Heart left ventricle (tissue), 13 donors: ENCODE measurements around the gene LAMA4.

ENCODE experiments used
- CTCF ChIP-seq, 12 donors: fragments of 200-600 bp; sonication (generic) in 4 of 12; IDR thresholded peaks; one replicate each; pipeline versions ENCODE4 v1.5.0 to v1.8.0; 2018 to 2022; ENCODE audit warnings: antibody characterized with exemption in 12 of 12, mild to moderate bottlenecking in 5 of 12
- POLR2A ChIP-seq, 2 donors: fragments of 450-650 bp; IDR thresholded peaks; one replicate each; pipeline ENCODE4 v1.6.1; 2017; ENCODE audit warnings: antibody characterized with exemption in 2 of 2, mild to moderate bottlenecking in 2 of 2, moderate library complexity in 2 of 2
- donor health status: ischemic (EF 13 %, LVEDD 7.1; RV severe dilation, severe dysfunction).
- donor health status: DM: no; HTN: yes; CAD: no.
- donor health status: DM: no; HTN: no; CAD: no.
- donor health status: ischemic (EF 25% LVEDD 6.9; RV normal size, moderate dysfunction).
- donor health status: ischemic (EF 25% LVEDD 5.7; RV mildly dilated, moderate dysfunction).
- donor health status: ischemic (EF 35%, LVEDD 5.7; RV mildly dilated, moderate dysfunction).
- donor health status: nonischemic (EF 11% LVEDD 7.7; RV severe dilation, severe dysfunction).
- donor health status: DM: yes; HTN: yes; CAD: no.
- donor health status: PGD.
- donor health status: ischemic (EF 29% LVEDD 5.4; RV normal size, mild dysfunction).
- donor health status: nonischemic (EF 23%, LVEDD 6.1; RV moderate dilation, normal function).

GRCh38 chr6:112232845-112233256 lies 21.5 kb downstream of the LAMA4 start:
- TF ChIP-seq CTCF (IDR thresholded peaks at IDR 0.05), result no peak
- no peak for TF ChIP-seq POLR2A (IDR thresholded peaks at IDR 0.05)
